Fibroblast of lung (primary cell): ENCODE data around the gene PROP1. TPM values are rescaled to one million over a fixed set of nuclear protein-coding genes. Genes with fewer than 3 reads are reported as not detected.
A peak's percentile ranks its signal among the peaks of the same experiment; 100 is the strongest.
"Not testable (repeated sequence)": the region's sequence is repeated elsewhere in the genome, so short reads cannot be mapped to it uniquely, and the experiment has no call there.

ENCODE experiments used
- DNase-seq, 2 donors: peaks; one replicate each; pipeline versions ENCODE4 v3.0.0 to v3.0.0-alpha.2; 2010; ENCODE audit warnings: low read depth in 2 of 2
- H2AFZ ChIP-seq: 2 replicates; pipeline ENCODE4 v1.5.1; 2012; ENCODE audit warnings: low read length, control low read depth, inconsistent platforms
- H3K27ac ChIP-seq: 2 replicates; pipeline ENCODE4 v1.5.1; 2011; ENCODE audit warnings: low read length, control low read depth; ENCODE audit not compliant: insufficient read depth
- H3K27me3 ChIP-seq: 2 replicates; pipeline ENCODE4 v1.5.1; 2011; ENCODE audit warnings: mild to moderate bottlenecking, low read length; ENCODE audit not compliant: control insufficient read depth, insufficient read depth
- H3K36me3 ChIP-seq: 2 replicates; pipeline ENCODE4 v1.5.1; 2011; ENCODE audit warnings: low read length; ENCODE audit not compliant: control insufficient read depth, insufficient read depth
- H3K4me1 ChIP-seq: 2 replicates; pipeline ENCODE4 v1.5.1; 2011; ENCODE audit warnings: low read length; ENCODE audit not compliant: control insufficient read depth, insufficient read depth; ENCODE audit errors: extremely low read depth
- H3K4me2 ChIP-seq: 2 replicates; pipeline ENCODE4 v1.5.1; 2011; ENCODE audit warnings: low read length, control low read depth; ENCODE audit not compliant: insufficient read depth; ENCODE audit errors: extremely low read depth
- H3K4me3 ChIP-seq, 4 experiments: fragments of 200-600 bp in 1 of 4; sonication (generic) in 1 of 4; replicated peaks in 1 of 4; 2 replicates each; pipeline ENCODE4 v1.5.1; 2011 to 2016; ENCODE audit warnings: low read length in 4 of 4, low read depth in 3 of 4, mild to moderate bottlenecking in 3 of 4, control low read depth in 2 of 4, inconsistent platforms in 1 of 4, mixed read lengths in 1 of 4; ENCODE audit not compliant: insufficient read depth in 1 of 4; ENCODE audit errors: control extremely low read depth in 1 of 4
- H3K79me2 ChIP-seq: 2 replicates; pipeline ENCODE4 v1.5.1; 2012; ENCODE audit warnings: mild to moderate bottlenecking, low read length, inconsistent platforms; ENCODE audit not compliant: control insufficient read depth, insufficient read depth
- H3K9ac ChIP-seq: 2 replicates; pipeline ENCODE4 v1.5.1; 2011; ENCODE audit warnings: mild to moderate bottlenecking, low read length, control low read depth; ENCODE audit not compliant: insufficient read depth
- H3K9me3 ChIP-seq: 2 replicates; pipeline ENCODE4 v1.5.1; 2012; ENCODE audit warnings: low read depth, low read length; ENCODE audit not compliant: control insufficient read depth, insufficient read depth
- H4K20me1 ChIP-seq: 2 replicates; pipeline ENCODE4 v1.5.1; 2011; ENCODE audit warnings: low read length; ENCODE audit not compliant: control insufficient read depth, insufficient read depth; ENCODE audit errors: extremely low read depth
- polyA plus RNA-seq, 2 donors: library from polyadenylated mRNA; depleted of rRNA in 1 of 2; stranded (reverse) in 1 of 2; unstranded in 1 of 2; fragments of >200 nt; gene quantifications; 2 replicates each; pipeline ENCODE4 v1.2.1, GENCODE V29; 2011 to 2012; ENCODE audit warnings: missing spikeins in 1 of 2
- total RNA-seq: library from RNA; depleted of rRNA; stranded (reverse); fragments of >200 nt; gene quantifications from 2 replicates; pipeline ENCODE4 v1.2.1, GENCODE V29; 2014

Gene PROP1
- total and polyA plus RNA-seq, 2 donors (not counting 1 experiment from before 2014, with no cell fraction given): not detected

DNA sequence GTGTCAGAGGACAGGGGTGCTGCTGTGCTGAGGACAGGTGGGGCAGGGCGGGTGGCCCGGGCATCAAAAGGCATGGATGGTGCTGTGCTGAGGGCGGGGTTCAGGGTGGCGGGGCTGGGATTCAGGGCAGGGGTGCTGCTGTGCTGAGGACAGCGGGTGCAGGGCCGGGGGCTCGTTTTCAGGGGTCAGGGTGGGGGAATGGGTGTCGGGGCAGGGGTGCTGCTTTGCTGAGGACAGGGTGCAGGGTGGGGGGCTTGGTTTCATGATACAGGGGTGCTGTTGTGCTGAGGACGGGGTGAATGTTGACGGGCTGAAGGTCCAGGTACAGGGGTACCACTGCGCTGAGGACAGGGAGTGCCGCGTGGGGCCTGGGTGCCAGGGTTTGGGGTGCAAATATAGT lies 50.9 kb downstream of the PROP1 start:
- H3K9ac ChIP-seq, H3K4me3 ChIP-seq: not testable (repeated sequence)

DNA sequence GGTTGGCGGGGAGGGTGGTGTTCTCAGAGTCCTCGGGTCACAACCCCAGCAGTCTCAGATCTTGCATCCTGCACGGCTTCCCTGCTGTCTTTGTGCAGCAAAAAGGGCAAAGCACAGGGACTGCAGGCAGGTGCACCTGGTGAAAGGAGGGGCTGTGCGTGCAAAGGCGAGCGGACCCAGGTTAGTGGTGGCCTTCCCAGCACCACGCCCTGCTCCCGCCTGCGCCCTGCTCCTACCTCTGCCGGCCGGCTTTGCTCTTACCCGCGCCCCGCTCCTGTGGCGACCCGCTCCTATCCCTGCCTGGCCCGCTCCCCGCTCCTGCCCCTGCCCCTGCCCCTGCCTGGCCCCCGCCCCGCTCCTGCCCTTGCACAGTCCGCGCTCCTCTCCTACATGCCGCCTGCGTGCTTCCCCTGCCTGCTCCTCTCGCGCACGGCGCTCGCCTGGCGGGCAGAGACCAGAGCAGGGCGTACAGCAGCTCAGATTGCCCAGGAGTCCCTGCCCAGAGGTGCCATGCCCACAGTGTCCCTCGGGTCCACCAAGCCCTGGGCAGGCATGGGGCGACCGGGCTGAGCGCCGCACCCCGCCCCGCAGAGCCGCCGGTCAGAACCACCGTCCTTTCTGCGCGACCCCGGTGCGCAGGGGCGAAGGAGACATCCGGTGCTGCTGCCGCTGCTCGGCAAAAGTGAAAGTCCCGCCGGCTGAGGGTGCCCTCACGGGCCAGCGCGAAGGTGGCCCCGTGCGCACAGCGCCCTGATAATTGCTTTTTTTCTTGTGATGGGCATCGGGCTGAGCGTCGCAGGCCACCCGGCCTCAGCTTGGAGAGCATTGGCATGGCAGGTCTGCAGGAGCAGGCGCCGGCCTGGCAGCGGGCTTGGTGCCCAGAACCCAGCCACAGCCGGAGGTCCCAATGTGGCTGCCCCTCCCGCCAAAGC lies 52.0 kb downstream of the PROP1 start:
- peak; percentile 15 to 26 for DNase-seq
- not testable (repeated sequence) for H3K79me2 ChIP-seq, H3K27me3 ChIP-seq, H3K9me3 ChIP-seq, H3K36me3 ChIP-seq, H3K4me1 ChIP-seq, H4K20me1 ChIP-seq
- Histone ChIP-seq H3K27ac (peak overlapping the region; percentile 14), H3K4me2 (peak overlapping the region; percentile 78), H3K9ac (peak overlapping the region; percentile 46), H2AFZ (peak overlapping the region; percentile 57), H3K4me3 (peak overlapping the region; percentile 19 to 55 (median 40))

More for the DNA sequence above, 50.9 kb downstream of the PROP1 start:
- H3K4me2 ChIP-seq: peak overlapping the region; percentile 44
- H3K27me3 ChIP-seq, H4K20me1 ChIP-seq, H3K36me3 ChIP-seq, H3K9me3 ChIP-seq, H3K79me2 ChIP-seq, H3K4me1 ChIP-seq, H2AFZ ChIP-seq, DNase-seq, H3K27ac ChIP-seq: not testable (repeated sequence)

DNA sequence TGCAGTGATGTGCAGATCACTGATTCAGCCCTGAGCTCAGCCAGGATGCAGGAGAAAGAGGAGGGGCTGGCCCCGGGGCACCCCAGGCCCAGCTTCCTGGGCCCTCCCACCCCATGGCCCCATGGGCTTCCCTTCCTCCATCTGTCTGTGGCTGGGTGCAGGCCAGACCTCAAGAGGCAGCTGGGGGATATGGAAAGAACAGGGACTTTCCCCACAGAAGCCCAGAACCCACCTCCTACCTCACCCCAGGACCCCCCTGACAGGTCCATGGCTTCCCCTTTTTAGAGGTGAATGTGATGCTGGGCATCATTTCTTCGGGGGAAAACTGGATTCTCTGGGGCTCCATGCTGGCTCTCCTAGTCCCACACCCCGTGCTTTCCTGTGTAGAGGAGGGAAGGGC lies 53.1 kb downstream of the PROP1 start:
- not testable (repeated sequence) for H3K9me3 ChIP-seq, DNase-seq, H3K4me1 ChIP-seq, H3K79me2 ChIP-seq, H4K20me1 ChIP-seq, H2AFZ ChIP-seq, H3K9ac ChIP-seq, H3K27me3 ChIP-seq, H3K4me2 ChIP-seq, H3K27ac ChIP-seq, H3K36me3 ChIP-seq, H3K4me3 ChIP-seq

Other genes starting within 250 kb of the PROP1 start
- not detected in 2 replicates for gene FAM153A, start 213.3 kb downstream of the PROP1 start, total RNA-seq
- not detected in 2 replicates for gene FAM153A, start 213.3 kb downstream of the PROP1 start, polyA plus RNA-seq
- gene N4BP3, start 117.3 kb upstream of the PROP1 start, total RNA-seq: 0.26 and 0.83 TPM in 2 replicates
- gene N4BP3, start 117.3 kb upstream of the PROP1 start, polyA plus RNA-seq: 0.06 and 0.19 TPM in 2 replicates
- gene RMND5B, start 134.8 kb upstream of the PROP1 start, total RNA-seq: 22.3 and 23.4 TPM in 2 replicates
- gene RMND5B, start 134.8 kb upstream of the PROP1 start, polyA plus RNA-seq: 22.1 and 22.5 TPM in 2 replicates
- gene NHP2, start 157.6 kb upstream of the PROP1 start, total RNA-seq: 85.7 and 91.4 TPM in 2 replicates
- 78.3 and 133 TPM in 2 replicates for gene NHP2, start 157.6 kb upstream of the PROP1 start, polyA plus RNA-seq
- gene GMCL2, start 191.1 kb upstream of the PROP1 start, total RNA-seq: under 0.01 TPM in 2 replicates
- not detected in 2 replicates for gene GMCL2, start 191.1 kb upstream of the PROP1 start, polyA plus RNA-seq
- 23.1 and 30.8 TPM in 2 replicates for gene HNRNPAB, start 208.3 kb upstream of the PROP1 start, total RNA-seq
- 106 and 173 TPM in 2 replicates for gene HNRNPAB, start 208.3 kb upstream of the PROP1 start, polyA plus RNA-seq
- gene PHYKPL, start 236.6 kb upstream of the PROP1 start, total RNA-seq: 28.8 and 44.8 TPM in 2 replicates
- 15.9 and 18.1 TPM in 2 replicates for gene PHYKPL, start 236.6 kb upstream of the PROP1 start, polyA plus RNA-seq